Neuronal stem cell (in vitro differentiated cells): ENCODE data around the gene NARS2.
"Not testable (repeated sequence)": the region's sequence is repeated elsewhere in the genome, so short reads cannot be mapped to it uniquely, and the experiment has no call there.

Experiments
- DNase-seq: peaks from one replicate; pipeline ENCODE4 v3.0.0-alpha.2; 2013; ENCODE audit warnings: low spot score
- H2AFZ ChIP-seq: one replicate; pipeline ENCODE4 v1.6.1; 2013; ENCODE audit warnings: mild to moderate bottlenecking, low read length, inconsistent platforms
- H2AK5ac ChIP-seq: 2 replicates; pipeline ENCODE4 v1.6.1; 2013; ENCODE audit warnings: low read depth, mild to moderate bottlenecking, inconsistent platforms, low read length, moderate library complexity, mixed read lengths
- H2BK120ac ChIP-seq: 2 replicates; pipeline ENCODE4 v1.6.1; 2013; ENCODE audit warnings: low read depth, mild to moderate bottlenecking, inconsistent platforms, low read length, moderate library complexity, mixed read lengths
- H2BK12ac ChIP-seq: one replicate; pipeline ENCODE4 v1.6.1; 2013; ENCODE audit warnings: low read length, inconsistent platforms
- H2BK15ac ChIP-seq: 2 replicates; pipeline ENCODE4 v1.6.1; 2013; ENCODE audit warnings: mild to moderate bottlenecking, low read length, inconsistent platforms, mixed read lengths
- H2BK5ac ChIP-seq: one replicate; pipeline ENCODE4 v1.6.1; 2013; ENCODE audit warnings: inconsistent platforms, mild to moderate bottlenecking, low read length, moderate library complexity
- H3K14ac ChIP-seq: one replicate; pipeline ENCODE4 v1.6.1; 2013; ENCODE audit warnings: low read length, inconsistent platforms
- H3K18ac ChIP-seq: 2 replicates; pipeline ENCODE4 v1.6.1; 2013; ENCODE audit warnings: low read length, inconsistent platforms
- H3K23ac ChIP-seq: 2 replicates; pipeline ENCODE4 v1.6.1; 2013; ENCODE audit warnings: low read depth, mild to moderate bottlenecking, mixed read lengths, low read length, inconsistent platforms; ENCODE audit not compliant: poor library complexity
- H3K27ac ChIP-seq: replicated peaks from 3 replicates; pipeline ENCODE4 v1.5.1; 2013; ENCODE audit warnings: low read length, inconsistent platforms
- H3K27me3 ChIP-seq, 3 experiments: 2 replicates each; pipeline ENCODE4 v1.6.1; 2013; ENCODE audit warnings: low read length in 3 of 3, mild to moderate bottlenecking in 2 of 3, inconsistent platforms in 1 of 3, low read depth in 1 of 3, mixed read lengths in 1 of 3, moderate library complexity in 1 of 3; ENCODE audit not compliant: control insufficient read depth in 3 of 3, insufficient read depth in 3 of 3
- H3K36me3 ChIP-seq, 2 donors: replicated peaks in 1 of 2; 2 replicates each; pipeline ENCODE4 v1.6.1; 2013; ENCODE audit warnings: low read length in 2 of 2; ENCODE audit not compliant: control insufficient read depth in 2 of 2, insufficient read depth in 2 of 2
- H3K4ac ChIP-seq: 2 replicates; pipeline ENCODE4 v1.6.1; 2013; ENCODE audit warnings: inconsistent platforms, mild to moderate bottlenecking, low read length, moderate library complexity
- H3K4me1 ChIP-seq, 2 donors: 1 replicate in 1 of 2; 2 replicates in 1 of 2; pipeline ENCODE4 v1.6.1; 2013; ENCODE audit warnings: low read length in 2 of 2, low read depth in 1 of 2; ENCODE audit not compliant: control insufficient read depth in 2 of 2, insufficient read depth in 1 of 2
- H3K4me2 ChIP-seq: one replicate; pipeline ENCODE4 v1.6.1; 2013; ENCODE audit warnings: mild to moderate bottlenecking, low read length, inconsistent platforms; ENCODE audit not compliant: insufficient read depth, poor library complexity, severe bottlenecking
- H3K4me3 ChIP-seq, 2 donors: 2 replicates each; pipeline ENCODE4 v1.5.1; 2013; ENCODE audit warnings: low read length in 2 of 2, mild to moderate bottlenecking in 2 of 2, inconsistent platforms in 1 of 2, moderate library complexity in 1 of 2
- H3K79me1 ChIP-seq: one replicate; pipeline ENCODE4 v1.6.1; 2013; ENCODE audit warnings: low read depth, mild to moderate bottlenecking, inconsistent platforms, low read length, moderate library complexity
- H3K9ac ChIP-seq: one replicate; pipeline ENCODE4 v1.6.1; 2013; ENCODE audit warnings: mild to moderate bottlenecking, low read depth, low read length, inconsistent platforms; ENCODE audit not compliant: poor library complexity
- H3K9me3 ChIP-seq, 2 donors: replicated peaks in 1 of 2; 2 replicates each; pipeline versions ENCODE3 to v1.6.1; 2013; ENCODE audit warnings: low read length in 2 of 2, mild to moderate bottlenecking in 2 of 2, inconsistent platforms in 1 of 2, low read depth in 1 of 2, mixed read lengths in 1 of 2, moderate library complexity in 1 of 2; ENCODE audit not compliant: control insufficient read depth in 2 of 2, insufficient read depth in 1 of 2
- H4K8ac ChIP-seq: one replicate; pipeline ENCODE4 v1.6.1; 2013; ENCODE audit warnings: low read depth, mild to moderate bottlenecking, inconsistent platforms, low read length, moderate library complexity
- H4K91ac ChIP-seq: one replicate; pipeline ENCODE4 v1.6.1; 2013; ENCODE audit warnings: low read length, low read depth, mild to moderate bottlenecking, inconsistent platforms; ENCODE audit not compliant: poor library complexity
- WGBS, 2 donors: extraction: QIAGEN DNeasy Blood & Tissue Kit; methylation state at CpG; one replicate each; pipeline ENCODE4 v1.1.7; 2013; ENCODE audit warnings: missing lambda C conversion rate in 2 of 2, mixed read lengths in 1 of 2; ENCODE audit not compliant: insufficient read length in 2 of 2, insufficient replicate concordance in 1 of 2; ENCODE audit errors: extremely low coverage in 2 of 2; 5-methylcytosine and 5-hydroxymethylcytosine counted together

Gene NARS2

DNA sequence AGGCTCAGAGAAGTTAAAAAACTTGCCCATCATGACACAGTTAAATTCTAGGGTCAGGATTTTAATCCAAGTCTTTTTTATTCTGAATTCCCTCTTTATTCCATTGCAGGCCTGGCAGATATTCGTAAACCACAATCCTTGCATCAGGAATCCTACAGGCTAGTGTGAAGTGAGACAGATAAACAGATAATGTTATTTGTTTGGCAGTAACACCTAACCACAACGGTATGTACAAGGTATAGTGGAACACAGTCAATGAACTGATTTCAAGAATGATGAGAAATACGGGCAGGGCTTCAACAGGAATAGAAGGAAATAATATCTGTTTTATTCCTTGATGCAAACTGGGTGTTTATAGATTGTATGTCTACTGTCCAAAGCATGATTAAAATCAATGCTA lies 32.0 kb upstream of the NARS2 start:
- H3K27ac ChIP-seq: no peak overlapping the region
- peaks cover 0 to 1% of the 10 kb centered on the region in 2 donors for H3K4me1 ChIP-seq
- H3K4me2 ChIP-seq: no peak overlapping the region
- H3K9me3 ChIP-seq: no peaks in the 10 kb centered on the region
- H3K27me3 ChIP-seq: peaks cover 0 to 5% (median 0%) of the 10 kb centered on the region in 3 experiments
- H2AFZ ChIP-seq: no peak overlapping the region
- no peak overlapping the region for H2BK15ac ChIP-seq
- no peak overlapping the region for H3K4ac ChIP-seq
- H3K4me3 ChIP-seq: no peak overlapping the region
- DNase-seq: no peak
- no peak overlapping the region for H3K18ac ChIP-seq
- H2AK5ac ChIP-seq: no peak overlapping the region
- H2BK120ac ChIP-seq: no peak overlapping the region
- H2BK5ac ChIP-seq: no peak overlapping the region
- no peaks in the 10 kb centered on the region for H3K36me3 ChIP-seq
- no peak overlapping the region for H3K9ac ChIP-seq
- H4K91ac ChIP-seq: no peak overlapping the region
- H4K8ac ChIP-seq: no peak overlapping the region
- H3K79me1 ChIP-seq: no peaks in the 10 kb centered on the region
- no peak overlapping the region for H2BK12ac ChIP-seq
- WGBS, 2 donors: no CpG with 5 or more reads among the region's 3 CpGs
- no peak overlapping the region for H3K23ac ChIP-seq
- H3K14ac ChIP-seq: no peak overlapping the region

DNA sequence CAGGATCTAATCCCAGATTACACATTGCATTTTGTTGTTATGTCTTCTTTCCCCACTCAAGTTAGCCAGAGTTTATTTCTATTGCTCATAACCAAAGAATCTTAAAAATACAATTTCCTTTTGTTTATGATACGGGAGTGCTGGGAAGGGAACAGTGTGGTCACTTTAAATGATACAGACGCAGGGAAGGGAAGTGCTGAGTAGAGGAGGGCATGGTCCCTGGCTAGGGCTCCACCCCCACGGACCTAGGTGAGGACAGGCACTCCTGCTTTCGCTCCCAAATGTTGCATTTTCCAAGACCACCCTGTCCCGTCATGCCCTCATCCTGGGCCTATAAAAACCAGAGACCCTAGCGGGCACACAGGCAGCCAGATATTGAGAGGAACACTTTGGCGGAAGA lies 30.6 kb upstream of the NARS2 start:
- no CpG with 5 or more reads among the region's 7 CpGs for WGBS, 2 donors
- H3K27me3 ChIP-seq: peaks cover 0 to 5% (median 0%) of the 10 kb centered on the region in 3 experiments
- no peak overlapping the region for H3K27ac ChIP-seq
- H3K4me3 ChIP-seq: no peak overlapping the region
- H3K18ac ChIP-seq: no peak overlapping the region
- H2AK5ac ChIP-seq: no peak overlapping the region
- no peak overlapping the region for H3K9ac ChIP-seq
- H3K4me2 ChIP-seq: no peak overlapping the region
- H2BK120ac ChIP-seq: no peak overlapping the region
- no peak overlapping the region for H3K4ac ChIP-seq
- H2BK12ac ChIP-seq: no peak overlapping the region
- H2BK5ac ChIP-seq: no peak overlapping the region
- H4K91ac ChIP-seq: no peak overlapping the region
- H3K23ac ChIP-seq: no peak overlapping the region
- H2BK15ac ChIP-seq: no peak overlapping the region
- H2AFZ ChIP-seq: no peak overlapping the region
- H4K8ac ChIP-seq: no peak overlapping the region
- H3K4me1 ChIP-seq: peaks cover 0 to 1% of the 10 kb centered on the region in 2 donors
- H3K14ac ChIP-seq: no peak overlapping the region
- DNase-seq: no peak
- no peaks in the 10 kb centered on the region for H3K9me3 ChIP-seq
- no peaks in the 10 kb centered on the region for H3K79me1 ChIP-seq
- H3K36me3 ChIP-seq: no peaks in the 10 kb centered on the region

DNA sequence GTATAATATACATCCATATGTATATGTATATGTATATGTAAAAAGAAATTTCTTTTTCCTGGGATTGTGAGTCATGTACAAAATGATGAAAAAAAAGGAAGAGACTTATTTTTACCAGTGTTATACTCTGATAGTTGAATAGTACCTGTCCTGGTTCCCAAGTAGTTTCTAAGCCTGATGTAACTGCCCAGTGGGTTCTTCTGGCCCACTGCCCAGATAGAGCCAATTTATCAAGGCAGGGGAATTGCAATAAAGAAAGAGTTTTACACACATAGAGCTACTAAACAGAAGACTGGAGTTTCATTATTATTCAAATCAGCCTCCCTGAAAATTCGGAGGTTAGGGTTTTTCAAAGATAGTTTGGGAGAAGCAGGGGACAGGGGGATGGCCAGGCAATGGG lies 29.1 kb upstream of the NARS2 start:
- Histone ChIP-seq H3K27me3 (peaks cover 0 to 5% (median 0%) of the 10 kb centered on the region in 3 experiments), H3K14ac (no peak overlapping the region), H2BK5ac (no peak overlapping the region), H3K23ac (no peak overlapping the region), H3K79me1 (no peaks in the 10 kb centered on the region), H3K4ac (no peak overlapping the region), H3K36me3 (no peaks in the 10 kb centered on the region), H3K27ac (no peak overlapping the region), H3K4me1 (no peaks in the 10 kb centered on the region), H4K8ac (no peak overlapping the region), H2BK12ac (no peak overlapping the region), H2BK15ac (no peak overlapping the region), H4K91ac (no peak overlapping the region), H3K18ac (no peak overlapping the region), H3K9me3 (no peaks in the 10 kb centered on the region), H2AK5ac (no peak overlapping the region), H3K4me3 (no peak overlapping the region), H3K4me2 (no peak overlapping the region), H2BK120ac (no peak overlapping the region), H2AFZ (no peak overlapping the region), H3K9ac (no peak overlapping the region)
- DNase-seq: no peak
- WGBS, 2 donors: no CpG with 5 or more reads among the region's 1 CpG

- not testable (repeated sequence) for H3K4ac ChIP-seq, H2BK15ac ChIP-seq, H3K9me3 ChIP-seq, H3K27ac ChIP-seq, H3K9ac ChIP-seq, H3K23ac ChIP-seq, H3K4me3 ChIP-seq, H3K4me2 ChIP-seq, H2BK5ac ChIP-seq, H3K27me3 ChIP-seq, H4K8ac ChIP-seq, H2AFZ ChIP-seq, DNase-seq, H2AK5ac ChIP-seq, H3K4me1 ChIP-seq, H3K36me3 ChIP-seq, H2BK12ac ChIP-seq, H4K91ac ChIP-seq, H3K14ac ChIP-seq, H3K18ac ChIP-seq, H3K79me1 ChIP-seq, H2BK120ac ChIP-seq
- no CpG with 5 or more reads among the region's 5 CpGs for WGBS, 2 donors
Observed at GRCh38 chr11:78602771-78603170, 28.1 kb upstream of the NARS2 start.
